ENCODE data around the gene SLC12A6.

DNA sequence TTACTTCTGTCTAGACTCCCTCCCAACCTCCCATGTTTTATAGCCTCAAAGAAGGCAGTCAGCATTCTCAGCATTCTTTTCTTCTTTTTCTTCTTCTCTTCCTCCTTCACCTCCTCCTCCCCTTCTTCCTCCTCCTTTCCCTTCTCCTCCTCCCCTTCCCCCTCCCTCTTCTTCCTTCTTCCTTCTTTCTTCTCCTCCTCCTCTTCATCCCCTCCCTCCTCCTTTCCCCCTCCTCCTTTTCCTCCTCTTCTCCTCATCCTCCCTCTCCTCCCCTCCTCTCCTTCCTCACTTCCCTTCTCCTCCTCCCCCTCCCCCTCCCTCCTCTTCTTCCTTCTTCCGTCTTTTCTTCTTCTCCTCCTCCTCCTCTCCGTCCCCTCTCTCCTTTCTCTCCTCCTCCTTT is 33.1 kb upstream of the SLC12A6 start:
- no peak for TF ChIP-seq POLR2A (IDR thresholded peaks at IDR 0.05; ENCODE audit: low read length)
- TF ChIP-seq GATA1 (IDR thresholded peaks at IDR 0.05; ENCODE audit: low read depth, low read length): no peak
